Measurements from ENCODE around the gene CNTLN.

The CNTLN gene

DNA sequence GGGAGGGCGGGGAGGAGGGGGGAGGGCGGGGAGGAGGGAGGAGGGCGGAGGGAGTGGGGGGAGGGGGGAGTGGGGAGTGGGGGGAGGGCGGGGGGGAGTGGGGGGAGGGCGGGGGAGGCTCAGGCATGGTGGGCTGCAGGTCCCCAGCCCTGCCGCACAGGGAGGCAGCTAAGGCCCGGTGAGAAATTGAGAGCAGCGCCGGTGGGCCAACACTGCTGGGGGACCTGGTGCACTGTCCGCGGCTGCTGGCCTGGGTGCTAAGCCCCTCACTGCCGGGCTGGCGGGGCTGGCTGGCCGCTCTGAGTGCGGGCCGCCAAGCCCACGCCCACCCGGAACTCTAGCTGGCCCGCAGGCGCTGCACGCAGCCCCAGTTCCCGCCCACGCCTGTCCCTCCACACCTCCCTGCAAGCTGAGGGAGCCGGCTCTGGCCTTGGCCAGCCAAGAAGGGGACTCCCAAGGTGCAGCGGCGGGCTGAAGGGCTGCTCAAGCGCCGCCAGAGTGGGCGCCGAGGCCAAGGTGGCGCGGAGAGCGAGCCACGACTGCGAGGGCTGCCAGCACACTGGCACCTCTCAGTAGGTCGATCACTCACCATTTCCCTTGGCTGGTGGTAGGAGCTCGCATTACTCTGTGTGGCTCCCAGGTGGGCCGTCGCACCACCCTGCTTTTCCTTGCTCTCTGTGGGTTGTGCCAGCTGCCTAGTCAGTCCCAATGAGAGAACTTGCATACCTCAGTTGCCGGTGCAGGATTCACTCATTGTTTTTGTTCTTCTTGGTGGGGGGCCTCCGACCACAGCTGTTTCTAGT, 160.2 kb downstream of the CNTLN start:
- Histone ChIP-seq H3K4me1 (ENCODE audit: control insufficient read depth, insufficient read depth, low read length, unreplicated experiment) (no peaks in the 10 kb centered on the region), H2AFZ (ENCODE audit: low read length, unreplicated experiment) (no peak overlapping the region), H3K27me3 (ENCODE audit: insufficient read depth, low read length) (no peaks in the 10 kb centered on the region), H3K4me3 (ENCODE audit: low read depth, low read length) (no peak overlapping the region), H3K27ac (ENCODE audit: low read depth, low read length) (no peak overlapping the region), H3K79me2 (ENCODE audit: control insufficient read depth, insufficient read depth, low read length, unreplicated experiment) (no peaks in the 10 kb centered on the region), H3K36me3 (ENCODE audit: insufficient read depth, low read length) (peaks cover 6% of the 10 kb centered on the region; the same call in 1 of the 2 replicates)

DNA sequence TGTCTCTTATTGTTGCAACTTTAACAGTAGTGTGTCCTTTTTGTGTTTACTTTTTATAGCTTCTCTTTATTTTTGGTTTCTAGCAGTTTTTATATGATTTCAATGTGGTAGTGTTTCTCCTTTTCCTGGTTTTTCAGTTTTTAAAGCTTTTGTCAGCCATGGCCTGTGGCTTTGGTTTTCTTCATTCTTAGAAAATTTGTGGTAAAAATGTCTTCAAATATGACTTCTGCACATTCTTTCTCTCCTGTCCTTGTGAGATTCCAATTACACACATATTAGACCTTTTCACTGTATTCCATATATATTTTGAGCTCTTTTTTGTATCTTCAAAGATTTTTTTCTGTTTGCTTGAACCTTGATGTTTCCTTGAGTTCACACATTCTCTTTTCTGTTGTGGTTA, 180.5 kb downstream of the CNTLN start:
- no peak overlapping the region for H3K4me3 ChIP-seq (ENCODE audit: low read depth, low read length)
- peaks cover 6% of the 10 kb centered on the region for H3K4me1 ChIP-seq (ENCODE audit: control insufficient read depth, insufficient read depth, low read length, unreplicated experiment)
- no peaks in the 10 kb centered on the region for H3K27me3 ChIP-seq (ENCODE audit: insufficient read depth, low read length)
- no peaks in the 10 kb centered on the region for H3K36me3 ChIP-seq (ENCODE audit: insufficient read depth, low read length)
- H2AFZ ChIP-seq (ENCODE audit: low read length, unreplicated experiment): no peak overlapping the region
- no peaks in the 10 kb centered on the region for H3K79me2 ChIP-seq (ENCODE audit: control insufficient read depth, insufficient read depth, low read length, unreplicated experiment)
- H3K27ac ChIP-seq (ENCODE audit: low read depth, low read length): no peak overlapping the region

DNA sequence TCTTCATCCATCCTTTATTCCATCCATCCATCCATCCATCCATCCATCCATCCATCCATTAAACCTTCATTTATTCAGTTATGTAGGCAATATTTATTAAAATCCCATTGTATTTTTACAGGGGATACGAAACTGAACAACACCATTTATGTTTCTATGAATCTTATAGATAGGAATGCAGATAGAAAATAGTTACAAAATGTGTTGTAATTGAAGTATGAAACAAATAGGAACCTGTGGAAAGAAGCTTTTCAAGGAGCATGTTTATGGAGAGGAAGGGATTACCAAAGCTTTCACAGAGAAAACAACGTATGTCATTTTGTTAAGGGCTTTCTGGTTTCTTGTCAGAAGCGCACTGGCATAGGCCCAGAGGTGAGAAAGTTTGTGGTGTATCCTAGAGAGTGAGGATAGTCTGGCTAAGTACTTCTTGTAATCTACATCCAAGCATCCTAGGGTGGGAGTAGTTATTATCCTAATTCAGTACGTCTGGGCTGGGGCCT, 184.0 kb downstream of the CNTLN start:
- Histone ChIP-seq H3K36me3 (ENCODE audit: insufficient read depth, low read length) (no peaks in the 10 kb centered on the region), H3K4me3 (ENCODE audit: low read depth, low read length) (no peak overlapping the region), H3K27me3 (ENCODE audit: insufficient read depth, low read length) (no peaks in the 10 kb centered on the region), H3K27ac (ENCODE audit: low read depth, low read length) (no peak overlapping the region), H3K79me2 (ENCODE audit: control insufficient read depth, insufficient read depth, low read length, unreplicated experiment) (no peaks in the 10 kb centered on the region), H2AFZ (ENCODE audit: low read length, unreplicated experiment) (no peak overlapping the region), H3K4me1 (ENCODE audit: control insufficient read depth, insufficient read depth, low read length, unreplicated experiment) (peaks cover 6% of the 10 kb centered on the region)

DNA sequence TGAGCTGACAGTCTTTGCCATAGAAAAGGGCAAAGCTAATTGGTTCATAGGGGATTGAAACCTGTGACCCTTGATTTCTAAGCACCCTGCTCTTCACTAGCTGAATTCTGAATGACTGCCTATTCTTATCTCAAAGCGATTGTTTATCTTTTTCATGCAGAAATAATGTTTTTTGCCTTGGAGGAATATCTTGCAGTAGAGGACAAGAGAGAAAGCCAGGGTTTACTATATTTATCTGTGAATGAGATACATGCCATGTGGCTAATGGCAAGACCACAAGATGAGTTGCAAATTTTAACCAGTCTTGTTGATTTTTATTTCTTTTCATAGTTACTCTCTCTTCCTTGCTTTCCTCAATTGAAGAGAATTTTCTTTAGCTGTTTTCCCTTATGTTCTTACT, 185.0 kb downstream of the CNTLN start:
- Histone ChIP-seq H3K79me2 (ENCODE audit: control insufficient read depth, insufficient read depth, low read length, unreplicated experiment) (no peaks in the 10 kb centered on the region), H3K4me3 (ENCODE audit: low read depth, low read length) (no peak overlapping the region), H3K36me3 (ENCODE audit: insufficient read depth, low read length) (no peaks in the 10 kb centered on the region), H2AFZ (ENCODE audit: low read length, unreplicated experiment) (no peak overlapping the region), H3K27ac (ENCODE audit: low read depth, low read length) (no peak overlapping the region), H3K27me3 (ENCODE audit: insufficient read depth, low read length) (no peaks in the 10 kb centered on the region), H3K4me1 (ENCODE audit: control insufficient read depth, insufficient read depth, low read length, unreplicated experiment) (peaks cover 6% of the 10 kb centered on the region)

DNA sequence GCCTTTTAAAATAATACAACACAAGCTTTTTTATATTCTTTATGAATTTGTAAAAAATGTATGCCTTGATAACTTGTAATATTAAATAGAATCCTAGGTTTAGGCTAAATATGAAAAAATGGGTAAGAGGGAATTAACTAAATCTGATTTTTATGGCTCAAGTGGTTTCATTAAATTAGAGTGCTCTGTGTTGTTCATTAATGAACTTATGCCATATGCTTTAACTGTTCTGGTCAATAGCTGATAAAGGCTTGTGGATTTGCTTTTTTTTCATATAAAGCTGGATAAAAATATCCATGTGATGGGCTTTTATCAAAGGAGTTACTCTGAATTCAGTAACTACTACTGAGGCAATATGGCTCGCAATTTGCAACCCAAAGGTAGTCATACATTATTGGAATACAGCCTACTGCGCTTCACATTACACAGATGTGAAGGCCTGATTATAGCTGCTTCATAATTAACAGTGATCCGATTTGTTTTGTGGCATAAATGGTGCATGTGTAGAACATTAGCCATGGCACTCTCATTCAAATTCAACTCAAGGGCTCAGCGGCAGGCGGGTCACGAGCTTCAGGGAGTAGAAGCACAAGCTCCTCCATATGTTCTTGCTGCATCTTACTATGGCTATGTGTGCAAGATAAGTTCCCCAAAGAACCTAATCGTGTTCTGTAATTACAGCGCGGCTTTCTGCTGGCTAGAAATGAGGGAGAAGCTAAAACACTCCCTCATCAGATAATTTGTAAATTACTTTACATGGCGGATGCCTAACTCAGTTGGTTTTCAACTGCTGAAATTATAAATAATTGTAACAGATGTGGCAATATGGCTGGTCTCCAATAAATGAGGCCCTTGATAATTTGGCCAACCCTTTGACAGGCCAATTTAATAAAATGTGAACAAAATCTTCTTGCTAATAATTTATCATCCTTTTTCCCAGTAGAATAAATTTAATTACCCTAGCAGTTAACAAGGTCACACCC, 188.3 kb downstream of the CNTLN start:
- H3K27me3 ChIP-seq (ENCODE audit: insufficient read depth, low read length): no peaks in the 10 kb centered on the region

DNA sequence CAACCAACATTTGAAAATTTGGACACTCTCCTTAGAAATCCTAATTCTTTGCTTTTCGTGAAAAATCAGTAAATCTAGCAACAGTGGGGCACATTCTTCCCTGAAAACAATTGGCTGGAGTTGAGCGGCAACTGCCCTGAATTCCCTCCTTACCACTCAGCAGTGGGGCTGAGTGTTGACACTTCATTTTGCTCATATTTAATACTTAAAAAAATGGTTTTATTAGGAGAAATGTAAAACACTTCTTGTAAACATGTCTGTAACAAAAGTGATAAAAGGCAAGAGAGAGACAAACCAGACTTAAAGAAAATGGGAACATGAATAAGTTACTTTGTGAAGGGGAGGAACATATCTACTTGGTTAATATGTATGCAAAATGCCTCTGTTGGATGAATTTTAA, 193.5 kb downstream of the CNTLN start:
- Histone ChIP-seq H3K4me1 (ENCODE audit: control insufficient read depth, insufficient read depth, low read length, unreplicated experiment) (no peaks in the 10 kb centered on the region), H3K27me3 (ENCODE audit: insufficient read depth, low read length) (no peaks in the 10 kb centered on the region)

More for the DNA sequence above, 188.3 kb downstream of the CNTLN start:
- no peak overlapping the region for H2AFZ ChIP-seq (ENCODE audit: low read length, unreplicated experiment)
- H3K4me1 ChIP-seq (ENCODE audit: control insufficient read depth, insufficient read depth, low read length, unreplicated experiment): peaks cover 6% of the 10 kb centered on the region
- H3K79me2 ChIP-seq (ENCODE audit: control insufficient read depth, insufficient read depth, low read length, unreplicated experiment): no peaks in the 10 kb centered on the region
- no peaks in the 10 kb centered on the region for H3K36me3 ChIP-seq (ENCODE audit: insufficient read depth, low read length)
- H3K27ac ChIP-seq (ENCODE audit: low read depth, low read length): no peak overlapping the region
- no peak overlapping the region for H3K4me3 ChIP-seq (ENCODE audit: low read depth, low read length)

DNA sequence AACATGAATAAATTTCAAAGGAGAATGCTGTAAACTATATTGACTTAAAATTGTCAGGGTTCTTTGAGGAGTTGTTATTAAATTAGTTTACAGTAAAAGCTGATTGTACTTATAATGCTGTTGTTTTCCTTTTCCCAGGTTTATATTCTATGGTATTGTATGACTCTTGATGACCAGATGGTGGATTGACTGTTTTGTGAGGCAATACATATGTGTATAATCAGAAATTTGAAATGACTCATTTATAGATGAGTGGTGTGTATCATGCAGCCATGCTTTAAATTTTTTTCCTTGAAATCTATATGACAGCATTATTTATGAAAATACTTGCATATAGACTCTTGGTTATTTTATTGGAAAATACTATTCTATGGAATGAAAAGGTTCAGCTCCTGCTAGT, 195.3 kb downstream of the CNTLN start:
- Histone ChIP-seq H3K79me2 (ENCODE audit: control insufficient read depth, insufficient read depth, low read length, unreplicated experiment) (no peaks in the 10 kb centered on the region), H3K4me3 (ENCODE audit: low read depth, low read length) (no peak overlapping the region), H2AFZ (ENCODE audit: low read length, unreplicated experiment) (no peak overlapping the region), H3K36me3 (ENCODE audit: insufficient read depth, low read length) (no peaks in the 10 kb centered on the region), H3K4me1 (ENCODE audit: control insufficient read depth, insufficient read depth, low read length, unreplicated experiment) (no peaks in the 10 kb centered on the region), H3K27me3 (ENCODE audit: insufficient read depth, low read length) (no peaks in the 10 kb centered on the region), H3K27ac (ENCODE audit: low read depth, low read length) (no peak overlapping the region)

More for the DNA sequence above, 193.5 kb downstream of the CNTLN start:
- Histone ChIP-seq H3K4me3 (ENCODE audit: low read depth, low read length) (no peak overlapping the region), H3K79me2 (ENCODE audit: control insufficient read depth, insufficient read depth, low read length, unreplicated experiment) (no peaks in the 10 kb centered on the region), H3K36me3 (ENCODE audit: insufficient read depth, low read length) (no peaks in the 10 kb centered on the region), H2AFZ (ENCODE audit: low read length, unreplicated experiment) (no peak overlapping the region), H3K27ac (ENCODE audit: low read depth, low read length) (no peak overlapping the region)

DNA sequence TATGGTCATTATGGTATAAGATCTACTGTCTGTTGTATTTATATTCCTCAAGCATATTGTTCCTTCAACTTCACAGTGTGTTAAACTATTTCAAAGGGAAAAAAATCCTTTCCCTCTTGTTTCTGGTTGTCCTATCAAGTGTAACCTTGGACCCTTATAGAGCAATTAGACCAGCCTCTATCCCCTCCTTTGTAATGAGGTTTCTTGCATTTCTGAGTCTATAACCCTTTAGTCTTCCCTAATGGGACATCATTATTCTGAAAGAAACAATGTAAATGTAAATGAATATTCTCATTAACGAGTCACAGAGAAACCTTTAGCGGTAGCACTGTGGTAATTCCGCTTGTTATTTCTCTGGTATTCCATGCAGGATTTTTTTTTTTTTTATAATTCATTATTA, 197.3 kb downstream of the CNTLN start:
- Histone ChIP-seq H3K79me2 (ENCODE audit: control insufficient read depth, insufficient read depth, low read length, unreplicated experiment) (no peaks in the 10 kb centered on the region), H3K27me3 (ENCODE audit: insufficient read depth, low read length) (no peaks in the 10 kb centered on the region), H3K27ac (ENCODE audit: low read depth, low read length) (no peak overlapping the region), H3K4me1 (ENCODE audit: control insufficient read depth, insufficient read depth, low read length, unreplicated experiment) (no peaks in the 10 kb centered on the region), H3K36me3 (ENCODE audit: insufficient read depth, low read length) (no peaks in the 10 kb centered on the region), H2AFZ (ENCODE audit: low read length, unreplicated experiment) (no peak overlapping the region), H3K4me3 (ENCODE audit: low read depth, low read length) (no peak overlapping the region)

DNA sequence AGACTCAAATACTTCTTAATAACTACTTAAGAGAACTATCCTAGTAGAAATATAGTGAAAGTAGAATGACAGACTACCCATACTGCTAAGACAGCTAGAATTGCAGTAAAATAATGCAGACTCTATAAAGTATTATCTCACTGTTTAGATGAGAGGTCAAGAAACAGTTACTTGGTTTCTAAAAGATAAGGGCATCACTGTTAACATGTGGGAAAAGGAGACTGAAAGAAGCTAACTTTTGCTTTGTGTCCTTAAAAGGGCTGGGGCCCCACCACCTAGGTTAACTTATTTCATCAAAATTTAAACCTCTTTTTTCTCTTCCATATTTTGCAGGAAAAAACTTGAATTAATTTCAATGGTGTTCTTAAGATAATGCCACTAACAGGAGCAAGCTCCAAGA, 204.3 kb downstream of the CNTLN start:
- H3K27me3 ChIP-seq (ENCODE audit: insufficient read depth, low read length): no peaks in the 10 kb centered on the region

DNA sequence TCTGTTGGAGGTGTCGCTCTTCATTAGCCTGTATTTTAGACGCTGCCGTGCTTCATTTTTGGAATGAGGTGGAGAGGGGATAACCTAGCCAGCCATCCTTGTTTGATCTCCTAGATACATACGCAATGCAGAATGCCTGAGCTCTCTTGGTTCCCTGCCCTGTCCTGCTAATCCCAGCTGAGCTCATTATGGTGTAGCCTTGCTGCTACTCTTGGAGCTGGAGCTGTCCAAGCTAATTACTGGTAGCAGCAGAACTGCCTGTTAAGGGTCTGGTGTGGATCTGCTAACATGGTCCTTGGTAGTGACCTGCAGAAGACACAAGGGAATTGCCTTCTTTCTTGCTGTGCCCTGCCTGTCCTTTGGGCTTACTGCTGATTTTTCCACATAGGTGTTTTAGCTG, 207.9 kb downstream of the CNTLN start:
- no peaks in the 10 kb centered on the region for H3K4me1 ChIP-seq (ENCODE audit: control insufficient read depth, insufficient read depth, low read length, unreplicated experiment)
- no peak overlapping the region for H2AFZ ChIP-seq (ENCODE audit: low read length, unreplicated experiment)
- no peaks in the 10 kb centered on the region for H3K27me3 ChIP-seq (ENCODE audit: insufficient read depth, low read length)
- no peak overlapping the region for H3K4me3 ChIP-seq (ENCODE audit: low read depth, low read length)
- H3K36me3 ChIP-seq (ENCODE audit: insufficient read depth, low read length): peaks cover 3% of the 10 kb centered on the region; the same call in 1 of the 2 replicates
- no peaks in the 10 kb centered on the region for H3K79me2 ChIP-seq (ENCODE audit: control insufficient read depth, insufficient read depth, low read length, unreplicated experiment)
- no peak overlapping the region for H3K27ac ChIP-seq (ENCODE audit: low read depth, low read length)

More for the DNA sequence above, 204.3 kb downstream of the CNTLN start:
- Histone ChIP-seq H2AFZ (ENCODE audit: low read length, unreplicated experiment) (no peak overlapping the region), H3K27ac (ENCODE audit: low read depth, low read length) (no peak overlapping the region), H3K79me2 (ENCODE audit: control insufficient read depth, insufficient read depth, low read length, unreplicated experiment) (no peaks in the 10 kb centered on the region), H3K4me3 (ENCODE audit: low read depth, low read length) (no peak overlapping the region), H3K36me3 (ENCODE audit: insufficient read depth, low read length) (no peaks in the 10 kb centered on the region; the same call in 1 of the 2 replicates), H3K4me1 (ENCODE audit: control insufficient read depth, insufficient read depth, low read length, unreplicated experiment) (no peaks in the 10 kb centered on the region)

Data from ACC112 (cell line).